Measurements from ENCODE around the gene NAALADL2. TPM values are rescaled to one million over a fixed set of nuclear protein-coding genes. Genes with fewer than 3 reads are reported as not detected.

NAALADL2 gene
- total RNA-seq, 1 experiment from 2014 or later, result 1.5 TPM

DNA sequence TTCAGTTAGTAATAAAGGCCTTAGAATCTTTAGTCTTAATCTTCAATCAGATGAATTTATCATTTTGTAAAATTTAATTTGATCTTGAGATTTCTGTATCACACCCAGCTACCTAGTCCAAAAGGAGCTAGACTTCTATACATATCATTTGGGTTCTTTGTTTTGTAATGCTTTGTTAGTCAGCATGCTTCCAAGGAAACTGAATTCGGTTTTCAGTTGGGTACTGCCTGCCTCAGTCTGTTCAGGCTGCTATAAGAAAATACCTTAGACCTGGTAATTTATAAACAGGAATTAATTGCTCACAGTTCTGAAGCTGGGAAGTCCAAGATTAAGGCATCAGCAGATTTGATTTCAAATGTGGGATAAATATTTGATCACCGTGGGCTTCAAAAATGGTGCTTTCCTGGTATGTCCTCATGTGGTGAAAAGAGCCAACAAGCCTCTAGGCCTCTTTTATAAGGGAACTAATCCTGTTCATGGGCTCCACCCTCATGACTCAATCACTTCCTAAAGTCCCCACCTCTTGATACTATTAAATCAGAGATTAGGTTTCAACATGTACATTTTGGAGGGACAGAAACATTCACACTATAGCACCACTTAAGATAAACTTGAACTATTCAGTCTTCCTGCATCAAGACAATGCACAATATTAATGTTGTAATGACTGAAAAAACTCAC lies 800.7 kb downstream of the NAALADL2 start:
- peak; percentile 5 for DNase-seq (ENCODE audit: low spot score)

- no peak for DNase-seq (ENCODE audit: low spot score)
Measured at GRCh38 chr3:175662815-175663214, 803.7 kb downstream of the NAALADL2 start.

DNA sequence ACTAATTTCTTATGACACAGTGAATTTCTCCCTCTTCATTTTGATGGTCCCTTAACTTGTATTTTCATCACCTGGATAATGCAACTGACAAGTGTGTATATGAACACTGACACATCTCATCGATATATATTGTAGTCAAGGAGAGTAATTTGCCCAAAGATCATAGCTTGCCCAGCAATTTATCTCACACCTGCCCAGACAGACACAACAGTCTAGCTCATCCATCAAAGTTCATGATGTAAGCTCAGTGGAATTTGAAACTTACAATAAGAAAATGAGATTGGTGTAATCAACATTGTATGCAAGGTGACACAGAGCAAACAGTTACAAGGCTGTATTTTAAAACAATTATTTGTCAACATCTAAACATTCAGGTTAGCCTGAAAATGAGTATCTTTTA lies 805.8 kb downstream of the NAALADL2 start:
- no peak for DNase-seq (ENCODE audit: low spot score)

- no peak for DNase-seq (ENCODE audit: low spot score)
Measured at GRCh38 chr3:175668300-175668699, 809.2 kb downstream of the NAALADL2 start.

- DNase-seq (ENCODE audit: low spot score), result no peak
Measured at GRCh38 chr3:175670557-175670956, 811.4 kb downstream of the NAALADL2 start.

DNA sequence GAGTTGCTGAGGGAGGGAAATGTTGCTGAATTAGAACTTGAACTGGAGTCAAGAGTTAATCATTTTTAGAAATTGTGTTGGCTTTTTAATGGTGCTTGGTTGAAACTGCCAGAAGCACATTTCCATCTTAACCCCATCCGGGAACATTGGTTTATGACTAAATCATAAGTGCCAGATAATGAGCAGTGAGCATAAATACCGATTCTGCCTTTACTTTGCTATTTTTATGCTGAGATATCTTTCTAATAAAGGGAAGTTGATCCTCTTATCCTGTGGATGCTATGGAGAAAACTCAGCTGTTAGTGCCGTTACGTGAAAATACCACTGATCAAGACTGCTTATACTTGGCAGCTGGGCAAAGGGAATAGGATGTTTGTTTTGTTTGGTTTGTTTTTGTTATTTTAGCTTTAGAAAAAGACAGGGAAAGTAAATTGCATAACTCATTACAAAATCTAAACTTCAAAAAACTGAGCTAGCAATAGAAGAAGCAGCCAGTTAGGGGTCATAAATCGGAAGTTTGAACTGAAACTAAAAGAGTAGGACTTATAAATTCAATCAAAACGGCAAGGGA lies 813.1 kb downstream of the NAALADL2 start:
- DNase-seq (ENCODE audit: low spot score), result peak; percentile 23

GRCh38 chr3:175679568-175679967 lies 820.4 kb downstream of the NAALADL2 start:
- DNase-seq (ENCODE audit: low spot score), result no peak

GRCh38 chr3:175692256-175692655 lies 833.1 kb downstream of the NAALADL2 start:
- no peak for DNase-seq (ENCODE audit: low spot score)

DNA sequence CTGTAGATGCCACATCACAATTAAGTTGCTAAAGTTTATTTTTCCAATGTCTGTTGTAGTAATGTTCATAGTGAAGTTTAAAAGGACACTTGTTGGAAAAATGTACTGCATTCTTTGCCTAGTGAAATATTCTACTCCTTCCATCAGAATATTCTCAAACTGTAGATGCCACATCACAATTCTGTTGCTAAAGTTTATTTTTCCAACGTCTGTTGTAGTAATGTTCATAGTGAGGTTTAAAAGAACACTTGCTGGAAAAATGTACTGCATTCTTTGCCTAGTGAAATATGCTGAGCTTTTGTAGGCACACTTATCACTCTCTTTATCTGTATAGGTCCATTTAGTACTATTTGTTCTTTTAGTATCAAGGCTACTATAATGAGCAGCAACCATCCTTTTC lies 836.1 kb downstream of the NAALADL2 start:
- DNase-seq (ENCODE audit: low spot score), result no peak

- peak; percentile 62 for DNase-seq (ENCODE audit: low spot score)
Measured at GRCh38 chr3:175702956-175703355, 843.8 kb downstream of the NAALADL2 start.

GRCh38 chr3:175704366-175705055 lies 845.4 kb downstream of the NAALADL2 start:
- no peak for DNase-seq (ENCODE audit: low spot score)

- DNase-seq (ENCODE audit: low spot score), result no peak
Measured at GRCh38 chr3:175713268-175713667, 854.1 kb downstream of the NAALADL2 start.

DNA sequence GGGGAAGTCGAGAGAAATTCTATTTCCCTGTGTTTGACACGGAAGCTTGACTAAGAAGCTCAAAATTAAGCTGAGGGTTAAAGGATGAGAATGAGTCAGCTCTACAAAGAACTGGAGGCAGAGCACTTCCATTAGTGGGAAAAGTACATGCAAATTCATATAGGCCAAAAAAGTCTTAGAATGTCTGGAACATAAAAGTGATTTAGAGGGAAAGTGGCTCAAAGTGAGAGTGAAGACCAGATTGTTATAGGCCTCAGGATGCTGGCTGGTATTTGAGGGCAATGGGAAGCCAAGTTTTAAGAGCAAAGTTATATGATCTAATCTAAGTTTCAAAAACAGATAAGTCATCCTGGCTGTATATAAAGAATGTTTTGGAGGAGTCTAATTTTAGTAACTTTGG lies 857.3 kb downstream of the NAALADL2 start:
- no peak for DNase-seq (ENCODE audit: low spot score)

DNA sequence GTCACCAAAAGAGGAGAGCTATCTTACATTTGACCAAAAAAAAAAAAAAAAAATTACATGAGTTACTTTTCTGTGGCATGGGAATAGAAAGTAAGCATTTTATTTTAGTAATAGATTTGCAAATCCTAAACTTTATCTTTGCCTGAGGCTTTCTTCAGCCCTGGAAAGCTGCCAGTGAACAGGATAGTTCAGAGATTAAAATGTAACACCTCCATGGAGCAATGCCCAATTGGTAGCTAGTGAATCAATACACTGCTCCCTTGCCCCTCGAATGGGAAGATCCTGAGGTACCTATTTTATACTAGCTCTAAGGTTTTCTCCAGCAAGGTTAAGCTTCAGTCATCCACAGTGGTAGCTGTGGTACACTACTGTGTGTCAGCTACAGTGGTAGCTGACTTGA lies 867.1 kb downstream of the NAALADL2 start:
- DNase-seq (ENCODE audit: low spot score), result no peak

DNA sequence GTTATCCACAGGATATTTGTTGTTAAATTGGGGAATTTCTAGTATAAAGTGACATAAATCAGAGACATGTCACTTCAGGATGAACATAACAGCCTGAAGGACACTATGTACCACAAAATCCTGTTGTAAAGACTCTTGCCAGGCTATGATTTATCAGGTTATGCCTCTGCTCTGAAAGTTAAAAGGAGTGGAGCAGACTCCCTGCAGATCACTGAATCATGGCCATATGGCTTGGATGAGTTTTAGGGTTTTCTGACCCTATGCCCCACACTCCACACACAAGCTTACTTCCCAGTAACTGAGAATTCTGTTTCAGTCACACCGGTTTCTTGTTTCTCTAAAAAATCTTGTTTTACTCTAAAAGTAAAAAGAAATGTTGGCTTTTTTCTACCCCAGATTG lies 869.4 kb downstream of the NAALADL2 start:
- peak; percentile 23 for DNase-seq (ENCODE audit: low spot score)

DNA sequence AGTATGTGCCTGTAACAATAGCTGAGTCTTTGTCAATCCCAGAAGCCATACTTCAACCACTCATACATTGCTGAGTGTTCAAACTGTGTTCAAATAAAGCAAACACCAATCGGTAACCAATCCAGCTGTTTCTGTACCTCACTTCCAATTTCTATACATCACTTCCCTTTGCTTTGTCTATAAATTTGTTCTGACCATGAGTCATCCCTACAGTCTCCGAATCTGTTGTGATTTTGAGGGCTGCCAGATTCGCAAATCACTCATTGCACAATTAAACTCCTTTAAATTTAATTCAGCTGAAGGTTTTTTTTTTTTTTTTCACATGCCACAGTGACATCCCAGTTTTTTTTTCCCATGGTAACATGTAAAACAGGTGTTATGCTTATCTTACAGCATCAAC lies 870.3 kb downstream of the NAALADL2 start:
- DNase-seq (ENCODE audit: low spot score), result peak; percentile 20

- no peak for DNase-seq (ENCODE audit: low spot score)
Measured at GRCh38 chr3:175731543-175731942, 872.4 kb downstream of the NAALADL2 start.

GRCh38 chr3:175732017-175732416 lies 872.9 kb downstream of the NAALADL2 start:
- no peak for DNase-seq (ENCODE audit: low spot score)

- DNase-seq (ENCODE audit: low spot score), result no peak
Measured at GRCh38 chr3:175735866-175736265, 876.7 kb downstream of the NAALADL2 start.

- DNase-seq (ENCODE audit: low spot score), result peak; percentile 54
Measured at GRCh38 chr3:175737646-175738572, 878.8 kb downstream of the NAALADL2 start.

DNA sequence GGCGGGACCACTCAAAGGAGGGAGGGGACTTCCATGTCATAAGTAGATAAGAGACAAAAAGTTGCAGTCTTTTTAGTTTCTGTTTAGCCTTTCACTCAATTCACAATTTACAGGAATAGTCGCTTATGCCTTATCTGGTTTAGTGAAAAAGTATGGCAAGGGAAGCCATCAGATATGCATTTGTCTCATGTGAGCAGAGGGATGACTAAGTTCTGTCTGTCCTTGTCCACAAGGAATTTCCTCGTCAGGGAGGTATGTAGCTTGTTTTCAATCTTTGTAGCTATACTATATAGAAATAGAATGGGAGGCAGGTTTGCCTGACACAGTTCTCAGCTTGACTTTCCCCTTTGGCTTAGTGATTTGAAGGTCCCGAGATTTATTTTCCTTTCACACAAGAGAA lies 882.8 kb downstream of the NAALADL2 start:
- DNase-seq (ENCODE audit: low spot score), result peak; percentile 34
